Erythroblast (primary cell): ENCODE measurements around the gene DCLRE1B.

Experiments
- GATA1 ChIP-seq: IDR thresholded peaks from 2 replicates; pipeline ENCODE4 v1.6.1; 2011; ENCODE audit warnings: low read depth, mild to moderate bottlenecking, control low read depth, low read length, moderate library complexity
- POLR2A ChIP-seq: IDR thresholded peaks from 2 replicates; pipeline ENCODE4 v1.6.1; 2011; ENCODE audit warnings: mild to moderate bottlenecking, low read length

DNA sequence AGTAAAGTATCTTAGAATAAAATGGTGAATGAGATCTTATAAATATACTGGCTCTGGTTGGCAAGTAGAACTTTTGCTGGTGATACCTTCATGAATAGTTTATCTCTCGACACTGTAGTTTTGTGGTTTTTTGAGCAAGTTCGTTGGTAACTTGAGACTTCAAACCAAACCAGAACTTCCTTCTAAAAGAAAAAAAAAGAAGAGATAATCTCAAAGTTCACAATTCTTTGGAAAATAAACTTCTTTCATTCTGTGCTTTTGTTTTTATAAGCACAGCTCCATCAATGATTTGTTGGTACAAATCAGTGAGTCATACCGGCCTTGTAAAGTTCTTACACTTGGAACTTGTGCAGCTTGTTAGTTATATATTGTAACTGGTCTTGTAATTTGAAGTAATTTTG is 26.3 kb downstream of the DCLRE1B start:
- TF ChIP-seq POLR2A (no peak), GATA1 (no peak)
